NOMO-1 (cell line): ENCODE data around the gene COL6A1.
"Not testable (repeated sequence)": the region's sequence is repeated elsewhere in the genome, so short reads cannot be mapped to it uniquely, and the experiment has no call there.

ENCODE experiments used
- DNase-seq, 2 experiments: peaks; one replicate each; lab custom pipeline; 2025; ENCODE audit not compliant: unreplicated experiment in 2 of 2; lab: John Stamatoyannopoulos, UW

Gene COL6A1

GRCh38 chr21:45944601-45945000, 37.0 kb upstream of the COL6A1 start:
- no peak for DNase-seq

DNA sequence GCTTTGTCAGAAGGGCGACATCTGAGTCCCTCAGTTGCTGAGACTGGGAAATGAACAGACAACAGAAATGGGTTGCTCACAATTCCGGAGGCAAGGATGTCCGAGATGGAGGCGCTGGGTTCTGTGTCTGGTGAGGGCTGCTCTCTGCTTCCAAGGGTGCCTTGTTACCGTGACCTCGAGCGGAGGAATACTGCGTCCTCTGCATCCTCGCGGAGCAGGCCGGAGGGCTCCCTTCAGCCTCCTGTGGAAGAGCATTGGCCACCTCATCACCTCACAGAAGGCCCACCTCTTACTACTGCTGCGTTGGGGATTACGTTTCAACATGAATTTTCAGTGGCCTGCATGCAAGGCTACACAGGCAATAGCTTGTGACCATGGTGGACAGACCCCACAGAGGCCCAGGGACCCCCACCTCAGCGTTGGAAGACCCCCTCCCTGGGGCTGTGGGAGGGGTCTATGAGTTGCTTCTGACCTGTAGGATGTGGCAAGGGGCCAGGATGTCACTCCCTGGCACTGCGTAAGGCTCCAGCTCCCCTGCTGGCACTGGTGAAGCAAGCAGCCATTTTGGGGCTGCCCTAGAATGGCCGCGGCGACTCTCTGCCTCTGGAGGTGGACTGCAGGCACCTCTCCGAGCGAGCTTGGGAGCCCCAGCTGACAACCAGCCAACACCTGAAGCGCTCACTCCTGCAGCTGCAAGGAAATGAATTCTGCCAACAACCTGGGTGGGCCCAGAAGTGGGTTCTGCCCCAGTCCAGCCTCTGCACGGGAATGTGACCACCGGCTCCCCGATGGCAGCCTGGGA, 36.3 kb upstream of the COL6A1 start:
- DNase-seq: no peak

GRCh38 chr21:45945868-45946210, 35.7 kb upstream of the COL6A1 start:
- DNase-seq: no peak

DNA sequence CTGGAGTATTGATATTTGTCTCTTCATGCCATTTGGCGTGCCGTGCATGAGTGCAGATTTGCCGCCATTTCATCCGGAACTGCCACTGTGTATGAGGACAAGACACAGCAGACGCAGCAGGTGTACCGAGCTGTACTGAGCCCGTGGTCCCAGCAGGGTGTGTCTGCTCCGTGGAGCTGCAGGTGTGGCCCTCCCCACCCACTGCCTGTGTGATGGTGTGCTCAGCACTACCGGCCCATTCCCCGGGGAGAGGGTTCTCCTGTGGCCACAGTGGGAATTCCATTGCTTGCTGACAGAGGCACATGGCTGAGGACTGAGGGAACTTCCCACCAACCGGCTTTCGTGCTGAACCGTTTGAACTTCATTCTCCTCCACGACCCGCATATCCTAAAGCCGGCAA, 34.3 kb upstream of the COL6A1 start:
- DNase-seq: no peak

DNA sequence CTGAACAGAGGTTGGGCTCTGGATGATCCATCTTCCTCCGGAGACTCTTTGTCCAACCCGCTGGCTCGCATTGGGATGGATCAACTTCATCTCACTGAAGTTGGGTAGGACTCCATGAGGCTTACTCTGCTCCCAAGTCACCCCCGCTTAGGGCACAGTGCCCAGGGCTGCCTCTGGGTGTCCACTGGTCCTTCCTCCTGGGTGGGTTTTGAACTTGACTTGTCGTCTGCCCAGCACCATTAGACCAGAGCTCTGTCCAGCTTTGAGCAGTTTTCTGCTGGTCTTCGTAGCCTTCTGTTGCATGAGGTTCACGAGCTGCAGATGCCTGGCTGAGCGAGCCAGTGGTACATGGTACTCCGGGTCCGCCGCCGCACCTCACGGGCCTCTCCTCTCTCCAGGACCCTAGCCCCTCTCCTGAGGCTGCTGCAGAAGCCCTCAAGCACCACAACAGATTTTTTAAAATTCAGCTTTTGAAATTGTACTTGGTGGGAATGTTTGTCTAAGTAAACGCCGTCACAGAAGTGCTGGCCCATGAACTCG, 33.8 kb upstream of the COL6A1 start:
- no peak for DNase-seq

DNA sequence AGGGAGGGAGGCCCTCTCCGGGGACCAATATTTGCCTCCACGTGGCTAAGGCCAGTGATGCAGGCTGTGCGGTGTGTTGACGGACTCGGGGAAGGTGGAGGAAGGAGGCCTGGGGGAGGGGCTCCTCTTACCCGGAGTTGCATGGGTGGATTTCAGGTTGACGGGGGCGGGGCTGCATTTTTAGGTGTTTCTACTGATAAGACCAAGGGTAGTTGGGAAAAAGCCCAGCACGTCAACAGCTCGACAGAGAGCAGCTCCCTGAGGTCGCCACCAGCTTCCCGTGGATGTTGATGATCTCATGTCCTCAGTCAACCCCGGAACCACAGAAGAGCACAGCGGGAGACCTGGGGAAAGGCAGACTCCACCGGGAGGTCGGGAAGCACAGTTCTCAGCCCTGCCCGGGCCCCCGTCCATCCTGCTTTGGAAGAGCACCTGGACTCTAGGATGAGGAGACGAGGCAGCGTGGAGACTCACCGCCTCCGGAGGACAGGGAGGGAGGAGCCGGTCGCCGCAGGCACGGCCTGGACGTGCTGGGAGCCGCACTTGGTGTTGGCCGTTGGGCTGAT, 32.9 kb upstream of the COL6A1 start:
- no peak for DNase-seq

DNA sequence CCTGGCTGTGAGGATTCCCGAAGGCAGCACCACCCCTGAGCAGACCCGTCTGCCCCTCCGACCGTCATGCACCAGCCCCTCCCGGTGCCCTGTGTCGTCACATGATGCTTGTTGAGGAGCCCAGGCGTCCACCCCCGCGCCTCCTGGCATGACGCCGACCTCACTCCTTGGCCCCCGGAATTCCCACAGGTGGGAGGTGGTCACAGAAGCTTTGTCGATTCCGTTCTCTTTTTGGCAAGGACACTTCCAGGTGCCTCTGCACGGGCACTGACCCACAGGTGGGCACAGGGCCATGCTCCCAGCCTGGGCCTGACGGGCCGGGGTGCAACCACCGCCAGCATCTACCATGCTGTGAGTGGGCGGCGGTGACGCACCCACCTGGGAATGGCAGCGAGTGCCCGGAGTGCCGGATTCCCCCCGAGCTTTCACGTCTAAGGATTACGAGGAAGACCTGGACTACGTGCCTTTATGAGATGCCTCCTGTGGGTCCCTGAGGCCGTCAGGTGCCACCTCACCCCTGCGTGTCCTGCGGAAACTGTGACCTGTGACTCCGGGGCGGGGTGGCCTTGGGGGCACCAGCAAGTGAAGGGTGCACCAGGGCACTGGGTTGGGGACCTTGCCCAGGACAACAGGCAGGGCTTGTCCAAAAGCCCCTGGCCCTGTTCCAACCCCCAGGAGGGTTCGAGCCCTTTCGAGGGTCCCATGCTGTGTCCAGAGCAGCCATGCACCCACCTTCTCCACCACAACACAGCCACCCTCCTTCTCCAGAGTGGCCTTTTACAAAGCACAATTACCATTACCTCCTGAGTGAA, 31.4 kb upstream of the COL6A1 start:
- DNase-seq: no peak

GRCh38 chr21:45950740-45951515, 30.6 kb upstream of the COL6A1 start:
- no peak for DNase-seq

DNA sequence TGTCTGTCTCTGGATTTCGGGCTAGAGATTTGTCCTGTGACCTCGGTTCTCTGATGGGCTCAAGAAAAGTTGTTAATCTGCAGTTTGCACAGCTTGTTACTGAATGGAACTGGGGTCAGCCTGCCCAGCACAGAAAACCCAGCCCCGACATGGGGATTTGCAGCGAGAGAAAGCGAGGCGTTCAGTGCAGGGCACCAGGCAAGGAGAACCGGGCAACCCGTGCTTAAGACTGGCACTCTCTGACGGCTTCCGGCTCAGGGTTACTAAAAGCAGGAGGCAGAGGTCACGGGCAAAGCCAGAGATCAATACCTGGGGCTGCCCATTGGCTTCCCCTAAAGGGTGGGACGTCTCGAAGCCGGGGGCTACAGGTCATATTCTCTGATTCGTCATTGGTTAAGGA, 29.9 kb upstream of the COL6A1 start:
- DNase-seq: no peak

DNA sequence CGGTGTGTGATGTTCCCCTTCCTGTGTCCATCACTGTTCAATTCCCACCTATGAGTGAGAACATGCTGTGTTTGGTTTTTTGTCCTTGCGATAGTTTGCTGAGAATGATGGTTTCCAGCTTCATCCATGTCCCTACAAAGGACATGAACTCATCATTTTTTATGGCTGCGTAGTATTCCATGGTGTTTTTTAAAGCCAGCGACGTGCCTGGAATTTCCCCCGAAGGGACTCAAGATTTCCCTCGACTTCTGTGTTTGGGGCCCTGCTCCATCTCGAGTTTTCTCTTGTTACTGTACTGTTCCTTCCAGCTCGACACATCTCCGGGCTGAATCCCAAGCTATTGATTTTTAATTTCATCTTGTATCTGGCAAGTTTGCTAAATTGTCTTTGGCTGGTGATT, 29.0 kb upstream of the COL6A1 start:
- not testable (repeated sequence) for DNase-seq

DNA sequence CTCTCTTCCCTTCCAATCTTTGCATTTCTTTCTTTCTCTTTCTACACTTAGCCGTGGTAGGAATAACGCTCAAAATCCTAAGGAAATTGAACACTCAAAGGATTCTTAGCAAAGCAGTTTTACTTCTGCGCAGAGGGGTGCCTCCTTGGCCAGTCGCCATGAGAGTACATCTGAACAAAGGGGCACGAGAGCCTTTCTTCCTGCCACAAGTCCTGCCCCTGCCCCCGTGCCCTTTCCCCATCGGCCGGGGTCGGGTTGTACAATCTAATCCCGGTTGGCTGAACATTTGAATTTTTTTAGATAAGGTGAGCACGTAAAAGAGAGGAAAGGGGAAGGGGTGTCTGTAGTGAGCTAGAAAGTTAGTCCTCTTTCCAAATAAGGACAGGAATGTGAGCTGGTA, 28.6 kb upstream of the COL6A1 start:
- DNase-seq: no peak

DNA sequence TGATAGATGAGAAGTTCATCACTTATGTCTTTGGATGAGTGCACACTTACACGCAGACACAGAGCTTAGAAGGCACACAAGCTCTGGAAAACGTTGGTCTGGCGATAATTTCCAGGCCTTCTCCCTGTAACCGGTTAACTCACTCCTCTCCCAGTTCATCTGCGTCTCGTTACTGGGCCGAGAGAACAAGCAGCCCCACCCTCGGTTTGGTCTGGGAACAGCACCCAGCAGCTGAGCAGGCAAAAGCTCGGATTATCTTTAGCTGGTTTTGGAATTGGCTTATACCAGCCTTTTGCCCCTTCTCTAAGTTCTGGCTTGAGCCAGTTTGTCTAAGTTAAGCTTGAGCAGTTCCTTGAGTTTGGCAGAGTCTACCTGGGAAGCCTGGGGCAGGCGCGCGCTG, 27.3 kb upstream of the COL6A1 start:
- DNase-seq: no peak

- DNase-seq: no peak
Observed at GRCh38 chr21:45954921-45955320, 26.6 kb upstream of the COL6A1 start.

GRCh38 chr21:45957551-45957950, 24.0 kb upstream of the COL6A1 start:
- DNase-seq: no peak

- DNase-seq: no peak
Observed at GRCh38 chr21:45957981-45958600, 23.5 kb upstream of the COL6A1 start.

GRCh38 chr21:45959182-45959581, 22.4 kb upstream of the COL6A1 start:
- DNase-seq: no peak

DNA sequence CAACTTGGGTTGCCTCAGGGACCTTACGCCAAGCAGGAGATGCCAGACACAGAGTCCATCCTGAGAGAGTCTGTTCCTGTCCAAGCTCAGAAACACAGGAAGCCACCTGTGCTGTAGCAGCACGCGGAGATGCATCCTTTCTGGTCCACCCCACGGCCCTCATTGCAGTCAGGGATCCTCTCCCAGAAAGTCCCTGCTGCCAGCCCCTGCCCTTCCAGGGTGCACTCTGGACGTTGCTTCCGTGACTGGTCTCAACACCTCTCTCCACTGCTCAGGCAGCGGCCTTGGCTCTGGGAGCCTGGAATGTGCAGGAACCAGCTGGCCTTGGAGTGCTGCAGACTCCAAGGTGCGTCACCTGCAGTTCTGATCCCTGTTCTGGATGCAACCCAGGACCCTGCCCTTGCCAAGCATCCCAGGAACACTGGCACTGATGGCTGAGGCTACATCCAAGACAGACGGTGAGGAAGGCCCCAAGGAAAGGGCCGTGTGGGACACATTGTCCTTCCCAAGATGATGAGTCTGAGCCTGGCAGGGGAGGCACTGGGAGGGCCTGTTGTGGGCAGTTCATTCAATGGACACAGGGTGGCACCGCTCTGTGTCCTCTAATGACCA, 21.7 kb upstream of the COL6A1 start:
- DNase-seq: no peak

GRCh38 chr21:45961408-45961807, 20.2 kb upstream of the COL6A1 start:
- not testable (repeated sequence) for DNase-seq

DNA sequence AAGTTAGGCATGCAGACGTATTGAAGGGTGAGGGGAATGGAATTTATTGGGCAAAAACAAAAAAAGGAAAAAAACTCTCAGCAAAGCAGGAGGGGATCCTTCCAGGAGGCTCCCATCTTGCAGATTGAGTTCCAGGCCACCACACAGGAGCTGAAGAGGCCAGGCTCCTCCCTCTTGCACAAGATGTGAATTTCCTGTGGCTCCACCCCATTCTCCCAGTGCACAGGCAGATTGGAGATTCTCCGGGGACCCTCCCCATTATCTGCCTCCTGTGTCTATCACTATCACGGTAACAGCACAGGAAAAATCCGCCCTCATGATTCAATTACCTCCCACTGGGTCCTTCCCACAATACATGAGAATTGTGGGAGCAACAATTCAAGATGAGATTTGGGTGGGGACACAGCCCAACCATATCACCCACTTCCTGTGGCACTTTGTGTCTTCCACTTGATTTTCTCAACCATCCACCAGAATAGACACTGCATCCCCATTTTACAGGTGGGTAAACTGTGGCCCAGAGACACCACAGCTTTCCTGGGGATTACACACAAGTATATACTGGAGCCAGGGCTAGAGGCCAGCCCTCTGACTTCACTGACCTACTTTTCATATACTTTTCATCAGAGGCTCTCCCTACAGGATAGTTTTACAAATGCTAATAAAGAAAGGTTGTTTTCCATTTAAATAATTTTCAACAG, 18.9 kb upstream of the COL6A1 start:
- DNase-seq: no peak

- DNase-seq: no peak
Observed at GRCh38 chr21:45963232-45963570, 18.4 kb upstream of the COL6A1 start.
